Measurements from ENCODE around the gene SH3GLB2.

SH3GLB2 gene

DNA sequence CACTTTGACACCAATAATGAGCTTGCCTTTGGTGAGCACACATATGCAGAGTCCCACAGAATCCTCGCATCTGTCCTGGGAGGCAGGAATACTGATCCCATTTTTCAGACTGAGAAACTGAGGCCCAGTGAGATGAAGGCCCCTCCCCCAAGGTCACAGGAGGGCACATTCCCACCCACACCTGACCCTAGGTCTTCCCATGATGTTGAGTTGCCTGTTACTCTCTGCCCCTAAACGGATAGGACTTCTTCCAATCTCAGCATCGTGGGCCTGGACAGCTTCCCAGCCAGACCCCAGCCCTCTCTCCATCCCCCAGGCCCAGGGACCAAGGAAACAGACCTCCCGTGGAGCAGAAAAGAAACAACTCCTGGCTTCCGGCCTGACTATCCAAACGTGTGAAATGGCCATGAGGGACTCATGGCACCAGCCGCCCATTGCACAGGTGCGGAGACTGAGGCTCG, 877 bp downstream of the SH3GLB2 start:
- peak overlapping the region; percentile 77 for H3K27ac ChIP-seq
- no peak for TF ChIP-seq CTCF (IDR thresholded peaks at IDR 0.05)
- TF ChIP-seq ZFX (IDR thresholded peaks at IDR 0.05; ENCODE audit: borderline replicate concordance): no peak

DNA sequence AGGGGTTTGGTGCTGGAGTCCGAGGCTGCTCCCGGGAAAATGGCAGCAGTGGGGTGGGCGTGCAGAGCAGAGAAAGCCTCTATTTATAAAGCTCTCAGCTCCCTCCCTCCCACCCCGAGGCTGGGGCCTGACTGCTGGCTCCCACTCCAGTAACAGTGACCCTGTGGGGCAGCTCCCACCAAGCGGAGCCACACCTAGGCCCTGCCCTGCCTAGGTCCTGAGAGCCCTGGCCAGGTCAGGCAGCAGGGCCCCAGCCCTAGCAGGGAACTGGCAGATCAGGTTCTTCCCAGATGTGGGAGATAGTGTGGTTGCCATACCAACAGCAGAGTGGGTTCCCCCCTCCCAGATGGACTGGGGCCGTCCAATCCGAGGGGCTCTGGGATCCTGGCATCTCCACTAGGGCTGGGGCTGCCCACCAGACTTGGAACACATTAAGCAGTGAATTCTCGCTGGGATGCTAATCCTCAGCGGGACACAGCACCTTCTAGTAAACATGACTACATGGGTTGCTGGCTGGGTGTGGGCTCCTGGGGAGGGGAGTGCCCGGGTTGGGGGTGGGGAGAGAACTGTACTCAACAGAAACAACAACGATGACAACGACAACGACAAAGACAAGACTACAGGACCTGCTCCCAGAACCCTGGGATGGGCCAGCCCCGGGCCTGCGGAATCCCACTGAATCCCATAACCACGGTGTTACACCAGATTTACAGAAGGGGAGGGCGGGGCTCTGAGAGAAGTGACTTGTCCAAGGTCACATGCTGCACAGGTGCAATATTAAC, 1.5 kb downstream of the SH3GLB2 start:
- TF ChIP-seq CTCF (IDR thresholded peaks at IDR 0.05): no peak
- peak overlapping the region; percentile 77 for H3K27ac ChIP-seq

GRCh38 chr9:129023908-129024233, 4.3 kb downstream of the SH3GLB2 start:
- TF ChIP-seq ZFX (IDR thresholded peaks at IDR 0.05; ENCODE audit: borderline replicate concordance): no peak
- TF ChIP-seq CTCF (IDR thresholded peaks at IDR 0.05): no peak
- 0 out of 2 replicates have a peak overlapping the region, but pooled peaks have one; percentile 18 for H3K27ac ChIP-seq

- 0 out of 2 replicates have a peak overlapping the region, but pooled peaks have one; percentile 18 for H3K27ac ChIP-seq
- TF ChIP-seq ZFX (IDR thresholded peaks at IDR 0.05; ENCODE audit: borderline replicate concordance): no peak
- TF ChIP-seq CTCF (IDR thresholded peaks at IDR 0.05): no peak
Measured at GRCh38 chr9:129023036-129023907, 4.9 kb downstream of the SH3GLB2 start.

DNA sequence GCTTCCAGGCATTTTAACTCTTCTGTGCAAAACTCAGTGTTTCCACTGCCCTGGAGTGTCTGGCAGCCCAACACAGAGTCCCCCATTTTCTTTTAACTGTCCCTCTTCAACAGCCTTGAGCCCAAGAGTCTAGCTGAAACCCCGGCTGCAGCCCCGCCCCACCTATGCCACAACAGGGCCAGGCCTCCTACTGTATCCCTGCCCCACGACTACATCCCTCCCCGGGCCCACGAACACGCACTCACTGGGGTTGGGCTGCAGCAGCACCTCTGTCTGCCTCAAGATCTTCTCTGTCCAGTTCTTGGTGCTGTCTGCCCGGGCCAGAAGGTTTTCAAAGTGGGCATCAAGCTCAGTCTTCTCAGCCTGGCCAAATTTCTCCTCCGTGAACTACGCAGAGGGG, 6.1 kb downstream of the SH3GLB2 start:
- no peak for TF ChIP-seq ZFX (IDR thresholded peaks at IDR 0.05; ENCODE audit: borderline replicate concordance)
- no peak for TF ChIP-seq CTCF (IDR thresholded peaks at IDR 0.05)
- H3K27ac ChIP-seq: no peak overlapping the region; the same call in 1 of the 2 replicates

DNA sequence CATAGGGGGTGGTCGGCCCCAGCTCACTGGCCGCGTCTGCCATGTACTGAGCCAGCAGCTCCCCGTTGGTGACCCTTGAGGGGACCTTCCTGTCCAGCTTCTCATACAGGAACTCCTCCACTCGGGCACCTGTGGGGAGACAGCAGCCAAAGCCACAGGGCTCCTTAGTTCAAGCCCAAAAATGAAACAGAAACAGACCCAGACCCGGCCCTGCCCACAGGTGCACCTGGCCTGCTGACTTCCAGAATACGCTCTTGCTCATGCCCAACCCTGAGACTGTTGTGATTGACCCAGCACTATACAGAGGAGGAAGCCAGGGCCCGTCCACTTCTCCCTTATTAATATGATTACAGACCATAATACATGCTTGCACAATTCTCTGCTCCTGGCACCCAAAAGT, 7.0 kb downstream of the SH3GLB2 start:
- no peak overlapping the region for H3K27ac ChIP-seq
- TF ChIP-seq ZFX (IDR thresholded peaks at IDR 0.05; ENCODE audit: borderline replicate concordance): no peak
- TF ChIP-seq CTCF (IDR thresholded peaks at IDR 0.05): no peak

DNA sequence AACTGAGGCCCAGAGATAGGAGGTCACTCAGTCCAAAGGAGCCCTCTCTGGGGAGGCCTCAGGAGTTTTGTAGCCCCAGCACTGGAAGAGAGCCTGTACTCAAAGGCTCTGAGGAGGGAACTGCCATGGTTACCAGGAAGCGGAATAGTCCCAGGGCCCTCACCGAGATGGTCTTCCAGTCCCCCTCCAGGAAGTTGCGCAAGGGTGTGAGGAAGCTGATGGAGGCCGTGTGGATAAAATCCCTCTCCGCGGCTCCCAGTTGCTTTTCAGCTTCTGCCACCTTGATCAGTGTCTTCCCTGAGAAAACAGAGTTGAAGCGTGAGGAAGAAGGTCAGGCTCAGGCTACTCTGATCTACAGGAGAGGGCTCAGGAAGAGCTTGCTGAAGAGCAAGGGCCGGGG, 13.5 kb downstream of the SH3GLB2 start:
- TF ChIP-seq ZFX (IDR thresholded peaks at IDR 0.05; ENCODE audit: borderline replicate concordance): no peak
- TF ChIP-seq CTCF (IDR thresholded peaks at IDR 0.05): no peak
- H3K27ac ChIP-seq: no peak overlapping the region

All from 22Rv1 (cell line).